Stimulated activated CD4-positive, alpha-beta T cell treated with anti-CD3 and anti-CD28 coated beads, Interleukin-15, amount 100 ng/mL, for 24 hours (primary cell): Measurements from ENCODE around the gene SHBG.
A peak's percentile ranks its signal among the peaks of the same experiment; 100 is the strongest.
"Not testable (repeated sequence)": the region's sequence is repeated elsewhere in the genome, so short reads cannot be mapped to it uniquely, and the experiment has no call there.

Experiments used
- DNase-seq: peaks from one replicate; pipeline ENCODE4 v3.0.0-alpha.2; 2020

Gene SHBG

DNA sequence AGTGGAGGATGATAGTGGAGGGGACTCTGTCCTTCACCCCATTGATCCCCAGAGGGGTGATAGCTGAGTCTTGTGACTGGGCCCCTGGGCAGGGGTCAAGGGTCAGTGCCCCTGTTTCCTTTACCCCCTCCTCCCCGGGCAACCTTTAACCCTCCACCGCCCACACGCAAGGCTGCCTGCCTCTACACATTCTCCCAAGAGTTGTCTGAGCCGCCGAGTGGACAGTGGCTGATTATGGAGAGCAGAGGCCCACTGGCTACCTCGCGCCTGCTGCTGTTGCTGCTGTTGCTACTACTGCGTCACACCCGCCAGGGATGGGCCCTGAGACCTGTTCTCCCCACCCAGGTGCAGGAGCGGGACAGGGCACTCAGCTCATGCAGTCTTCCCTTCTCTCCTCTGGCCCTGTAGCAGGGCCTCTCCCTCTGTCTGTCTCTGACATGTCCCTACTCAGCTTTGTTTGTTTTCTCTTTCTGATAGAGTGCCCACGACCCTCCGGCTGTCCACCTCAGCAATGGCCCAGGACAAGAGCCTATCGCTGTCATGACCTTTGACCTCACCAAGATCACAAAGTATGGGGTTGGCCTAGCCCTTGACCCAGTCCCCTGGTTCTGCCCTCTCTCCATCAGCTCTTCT lies at the start of gene SHBG:
Gene SHBG, plus strand, starts transcription at position 197 of the 633 bp plus-strand sequence. Its CDS starts 38 bp downstream, at position 235.
- no peak for DNase-seq

- no peak for DNase-seq
Measured at GRCh38 chr17:7580604-7581575, 49.0 kb upstream of the SHBG start.

GRCh38 chr17:7582396-7583252 lies 47.3 kb upstream of the SHBG start:
- no peak for DNase-seq

- DNase-seq = peak; percentile 96
Measured at GRCh38 chr17:7583253-7584109, 46.5 kb upstream of the SHBG start, which contains the start of gene MPDU1. Gene MPDU1 (plus strand): TSS chr17:7583852. CDS start chr17:7583863, 11 bp downstream.

DNA sequence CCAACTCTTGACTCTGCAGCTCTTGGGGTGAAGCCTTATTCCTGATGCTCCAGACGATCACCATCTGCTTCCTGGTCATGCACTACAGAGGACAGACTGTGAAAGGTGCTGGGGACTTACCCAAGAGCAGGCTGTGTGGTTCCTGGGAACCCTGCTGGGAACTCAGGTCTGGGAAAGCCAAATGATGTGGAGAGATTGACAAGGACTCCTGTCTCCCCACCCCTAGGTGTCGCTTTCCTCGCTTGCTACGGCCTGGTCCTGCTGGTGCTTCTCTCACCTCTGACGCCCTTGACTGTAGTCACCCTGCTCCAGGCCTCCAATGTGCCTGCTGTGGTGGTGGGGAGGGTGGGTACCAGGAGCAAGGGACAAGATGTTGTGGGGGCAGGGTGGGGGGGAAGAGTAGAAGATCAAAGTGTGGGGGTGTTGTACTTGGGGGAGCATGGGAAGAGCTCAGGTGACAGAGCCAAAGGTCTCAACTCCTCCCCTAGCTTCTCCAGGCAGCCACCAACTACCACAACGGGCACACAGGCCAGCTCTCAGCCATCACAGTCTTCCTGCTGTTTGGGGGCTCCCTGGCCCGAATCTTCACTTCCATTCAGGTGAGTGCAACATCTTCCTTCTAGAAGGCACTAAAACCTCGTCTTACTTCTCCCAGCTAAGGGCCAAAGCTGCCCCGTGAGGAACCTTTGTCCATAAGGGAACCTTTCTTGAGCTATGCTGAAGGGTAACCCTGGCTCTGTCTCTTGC lies 43.1 kb upstream of the SHBG start:
- DNase-seq = no peak

DNA sequence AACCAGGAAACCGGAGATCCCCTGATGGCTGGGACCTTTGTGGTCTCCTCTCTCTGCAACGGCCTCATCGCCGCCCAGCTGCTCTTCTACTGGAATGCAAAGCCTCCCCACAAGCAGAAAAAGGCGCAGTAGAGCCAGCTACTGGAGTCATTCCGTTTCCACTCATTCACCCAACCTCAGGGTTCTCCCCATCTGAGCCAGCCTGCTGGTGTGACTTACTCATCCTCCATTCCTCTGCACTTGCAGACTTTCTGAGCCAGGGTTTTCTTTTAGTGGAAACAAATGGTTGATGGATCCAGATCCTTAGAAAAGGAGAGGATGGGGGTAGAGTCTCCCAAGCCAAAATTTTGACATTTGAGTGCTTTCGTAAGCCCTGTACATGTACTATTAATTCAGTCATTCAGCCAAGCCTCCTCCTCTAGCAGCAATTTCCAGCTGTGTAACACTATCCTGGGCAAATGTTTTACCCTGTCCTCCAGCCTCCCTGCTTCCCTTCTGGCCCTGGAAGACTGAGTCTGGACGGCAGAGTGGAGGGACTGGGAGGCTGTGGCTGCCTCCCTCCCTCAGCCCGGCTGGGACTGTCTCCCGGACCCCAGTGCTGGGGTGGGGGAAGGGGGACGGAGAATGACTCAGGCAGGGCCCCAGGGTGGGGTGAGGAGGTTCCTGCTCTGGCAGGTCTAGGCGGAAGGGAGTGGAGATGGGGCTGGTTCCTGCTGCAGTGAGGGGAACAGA lies 42.3 kb upstream of the SHBG start:
- no peak for DNase-seq

- no peak for DNase-seq
Measured at GRCh38 chr17:7588553-7589203, 41.3 kb upstream of the SHBG start.

GRCh38 chr17:7589204-7589868 lies 40.6 kb upstream of the SHBG start:
- peak; percentile 75 for DNase-seq

DNA sequence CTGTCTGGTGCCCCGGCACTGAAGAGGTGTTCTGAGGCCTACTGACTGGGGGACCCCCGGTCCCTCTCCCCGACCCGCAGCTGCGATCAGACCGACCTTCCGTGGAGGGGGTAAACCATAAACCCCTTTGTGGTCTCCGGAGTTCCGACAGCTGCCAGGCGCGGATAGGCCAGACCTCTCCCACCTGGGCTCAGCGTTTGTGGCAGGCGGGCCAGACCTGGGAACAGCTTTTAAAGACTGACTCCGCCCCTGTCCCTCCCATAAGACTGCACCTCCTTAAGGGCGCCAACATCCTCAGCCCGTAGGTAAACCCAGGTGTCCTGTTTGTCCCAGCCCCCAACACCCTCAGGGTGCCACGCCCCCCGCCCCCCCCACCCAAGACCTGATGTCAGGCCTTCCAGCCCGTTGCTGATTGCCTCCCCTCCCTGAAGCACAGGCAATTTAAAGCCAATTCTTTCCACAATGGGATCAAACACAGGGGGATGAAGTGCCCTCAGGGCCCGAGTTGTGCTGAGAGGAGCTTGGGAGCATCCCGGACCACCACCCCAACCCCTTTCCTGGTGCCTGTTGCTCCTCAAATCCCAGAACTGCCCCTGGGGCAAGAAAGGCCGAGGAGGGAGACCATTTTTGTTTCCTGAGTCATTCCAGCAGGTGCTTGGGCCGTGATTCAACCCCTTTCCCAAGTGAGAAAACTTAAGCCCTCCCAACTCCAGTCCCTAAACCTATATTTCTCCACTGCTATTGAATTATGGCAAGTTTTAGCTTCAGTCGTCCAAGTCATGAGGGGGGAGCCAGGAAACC lies 39.8 kb upstream of the SHBG start, which contains the start of gene SOX15:
Gene SOX15, minus strand, starts transcription at position 204 of the 801 bp plus-strand sequence. CDS start 418 bp downstream, outside the sequence.
- DNase-seq = no peak

DNA sequence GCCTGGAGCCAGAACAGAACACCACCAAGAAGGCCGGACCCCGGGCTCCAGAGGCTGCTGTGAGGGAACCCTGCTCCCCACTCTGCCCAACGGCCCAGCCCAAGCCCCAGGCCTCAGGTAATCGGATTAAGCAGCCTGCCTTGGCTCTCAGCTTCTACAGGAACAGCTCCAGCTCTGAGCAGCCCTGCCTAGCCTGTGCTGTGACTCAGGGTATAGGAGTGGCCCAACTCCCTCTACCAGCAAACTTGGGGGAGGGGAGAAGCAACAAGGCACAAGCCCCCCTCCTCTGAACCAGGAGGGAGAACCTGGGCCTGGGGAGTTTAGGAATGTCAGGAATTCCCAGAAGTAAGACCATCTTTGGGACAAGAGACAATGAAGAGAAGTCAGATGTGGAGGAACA lies 39.2 kb upstream of the SHBG start:
- DNase-seq = no peak

DNA sequence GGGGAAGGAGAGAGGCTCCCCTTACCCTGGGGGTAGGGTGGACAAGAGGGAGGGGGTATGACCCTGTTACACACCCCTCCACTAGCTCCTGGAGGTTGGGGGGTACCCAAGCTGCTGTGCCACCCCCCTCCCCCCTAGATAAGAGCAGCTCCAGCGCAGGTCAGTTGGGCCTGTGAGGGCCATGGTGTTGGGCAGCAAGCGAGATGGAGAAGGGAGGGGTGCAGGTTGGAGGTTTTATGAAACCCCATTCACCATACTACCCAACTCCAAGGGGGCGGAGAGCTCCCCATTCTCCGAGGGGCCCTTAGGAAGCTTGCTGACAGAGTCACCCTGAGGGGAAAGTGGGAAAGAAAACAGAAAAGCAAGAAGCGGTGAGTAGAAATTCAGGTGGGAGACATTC lies 38.3 kb upstream of the SHBG start:
- no peak for DNase-seq

GRCh38 chr17:7592422-7593021 lies 37.4 kb upstream of the SHBG start:
- DNase-seq = no peak

DNA sequence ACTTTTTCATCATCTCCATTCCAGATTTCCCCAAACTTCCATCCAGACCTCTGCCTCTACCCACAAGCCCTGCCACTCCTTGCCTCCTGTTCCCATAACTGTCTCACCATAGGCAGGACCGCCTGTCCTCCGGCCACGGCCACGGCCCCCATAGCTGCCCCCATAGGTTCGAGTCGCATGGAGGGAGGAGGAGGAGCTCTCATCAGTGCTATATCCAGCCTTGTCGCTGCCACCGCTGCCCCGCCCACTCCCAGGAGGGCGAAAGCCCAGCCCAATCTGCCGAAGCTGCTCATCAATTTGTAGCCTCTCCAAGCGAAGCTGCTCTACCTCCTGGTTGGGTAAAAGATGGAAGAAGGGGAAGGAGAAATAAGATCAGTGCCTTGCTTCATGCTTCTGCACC lies 36.6 kb upstream of the SHBG start:
- DNase-seq = no peak

DNA sequence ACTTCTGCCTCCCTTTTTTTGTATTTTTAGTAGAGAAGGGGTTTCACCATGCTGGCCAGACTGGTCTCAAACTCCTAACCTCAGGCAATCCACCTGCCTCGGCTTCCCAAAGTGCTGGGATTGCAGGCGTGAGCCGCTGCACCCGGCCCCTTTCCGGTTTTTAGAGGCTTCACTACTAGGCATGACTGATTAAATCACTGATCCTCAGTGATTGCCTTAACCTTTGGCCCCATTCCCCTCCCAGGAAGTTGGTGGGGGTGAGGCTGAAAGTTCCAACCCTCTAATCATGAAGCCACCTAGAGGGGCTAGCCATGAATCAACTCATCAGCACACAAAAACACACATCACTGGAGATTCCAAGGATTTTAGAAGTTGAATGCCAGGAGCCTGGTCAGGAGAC lies 32.4 kb upstream of the SHBG start:
- not testable (repeated sequence) for DNase-seq

GRCh38 chr17:7606280-7606679 lies 23.7 kb upstream of the SHBG start:
- no peak for DNase-seq

- no peak for DNase-seq
Measured at GRCh38 chr17:7610641-7611040, 19.3 kb upstream of the SHBG start.

DNA sequence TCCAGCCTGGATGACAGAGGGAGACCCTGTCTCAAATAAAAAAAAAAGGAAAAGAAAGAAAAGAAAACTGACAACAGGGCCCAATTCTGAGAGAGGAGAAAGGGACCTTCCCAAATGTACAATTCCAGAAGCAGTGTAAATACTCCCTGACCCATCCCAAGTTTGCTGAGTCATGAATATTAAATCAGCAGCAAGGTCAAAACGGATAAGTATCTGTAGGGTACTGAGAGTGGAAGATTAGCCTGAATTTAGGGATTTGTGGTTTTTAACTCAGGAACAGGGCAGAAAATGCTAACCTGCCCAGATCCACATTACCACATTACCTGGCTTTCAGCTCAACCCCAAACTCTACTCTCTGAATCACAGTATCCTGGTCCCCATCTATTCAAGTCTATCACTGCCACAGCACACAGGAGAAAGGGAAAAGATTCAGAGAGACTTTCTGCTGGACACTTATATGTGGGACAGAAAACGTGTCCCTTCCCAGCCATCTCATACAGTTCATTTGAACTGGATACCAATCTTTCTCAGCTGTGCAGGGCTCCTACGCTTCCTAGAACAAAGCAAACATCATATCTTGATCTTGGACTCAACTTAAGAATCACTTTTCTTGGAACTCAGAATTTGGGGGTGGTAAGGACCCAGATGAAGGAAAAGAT lies 18.2 kb upstream of the SHBG start:
- DNase-seq = no peak

DNA sequence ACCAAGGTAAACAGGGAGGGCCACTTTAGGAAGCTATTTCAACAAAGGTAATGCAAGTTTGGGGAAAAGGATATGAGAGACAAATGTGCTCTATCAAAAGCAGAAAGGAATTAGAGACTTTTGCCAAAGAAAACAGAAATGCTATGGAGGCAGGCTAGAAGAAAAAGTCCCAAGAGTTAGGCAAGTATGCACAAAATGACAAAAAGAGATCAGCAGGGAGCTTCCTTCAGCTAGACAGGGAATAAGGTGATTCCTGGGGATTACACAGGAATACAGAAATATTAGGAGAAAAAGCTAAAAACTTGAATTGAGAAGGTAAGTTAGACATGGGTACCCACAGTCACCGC lies 17.7 kb upstream of the SHBG start:
- DNase-seq = no peak
